Measurements from ENCODE around the gene OXER1. TPM values are rescaled to one million over a fixed set of nuclear protein-coding genes. Genes with fewer than 3 reads are reported as not detected.

The OXER1 gene
- total RNA-seq, 1 experiment from 2014 or later = not detected

- Histone ChIP-seq H3K79me2 (ENCODE audit: low read length) (no peaks in the 10 kb centered on the region), H3K9me3 (ENCODE audit: low read length) (no peaks in the 10 kb centered on the region), H3K27ac (ENCODE audit: low read length) (no peak overlapping the region), H3K27me3 (ENCODE audit: low read length) (no peaks in the 10 kb centered on the region), H3F3A (ENCODE audit: low read length, unreplicated experiment) (no peaks in the 10 kb centered on the region), H3K4me3 (ENCODE audit: low read length) (no peak overlapping the region), H3K9me2 (replicated peaks; ENCODE audit: low read length) (no peaks in the 10 kb centered on the region), H4K20me1 (ENCODE audit: low read length) (no peaks in the 10 kb centered on the region), H3K4me1 (ENCODE audit: insufficient read depth, low read length) (no peaks in the 10 kb centered on the region), H3K9ac (ENCODE audit: low read length) (no peak overlapping the region), H2AFZ (ENCODE audit: low read length) (no peak overlapping the region), H3K4me2 (ENCODE audit: low read length) (no peak overlapping the region), H3K36me3 (ENCODE audit: low read depth, low read length) (no peaks in the 10 kb centered on the region)
- ATAC-seq (no peak), DNase-seq (no peak)
- no TSS peak for BruUV-seq (replicated peaks)
- TF ChIP-seq EZH2phosphoT487 (IDR thresholded peaks at IDR 0.05; ENCODE audit: borderline replicate concordance, low read length) (no peak), EZH2 (IDR thresholded peaks at IDR 0.05; ENCODE audit: low read length, unreplicated experiment) (no peak), CTCF (conservative IDR thresholded peaks at IDR 0.05; ENCODE audit: low read depth, low read length) (no peak; the same call in 1 of the 2 replicates)
- intact Hi-C loops (cut with micrococcal nuclease) = no loop called here
- CTCF ChIA-PET = no interaction called here
- POLR2A ChIA-PET (ENCODE audit: unreplicated experiment) = no interaction called here
Measured at GRCh38 chr2:42794271-42795046, 30.5 kb upstream of the OXER1 start.

GRCh38 chr2:42793334-42794270, 29.7 kb upstream of the OXER1 start:
- Histone ChIP-seq H3K36me3 (ENCODE audit: low read depth, low read length) (no peaks in the 10 kb centered on the region), H3K9me2 (replicated peaks; ENCODE audit: low read length) (no peaks in the 10 kb centered on the region), H3K9me3 (ENCODE audit: low read length) (no peaks in the 10 kb centered on the region), H4K20me1 (ENCODE audit: low read length) (no peaks in the 10 kb centered on the region), H3K4me2 (ENCODE audit: low read length) (no peak overlapping the region), H3K27me3 (ENCODE audit: low read length) (no peaks in the 10 kb centered on the region), H3K4me3 (ENCODE audit: low read length) (no peak overlapping the region), H3K4me1 (ENCODE audit: insufficient read depth, low read length) (no peaks in the 10 kb centered on the region), H3K9ac (ENCODE audit: low read length) (no peak overlapping the region), H2AFZ (ENCODE audit: low read length) (no peak overlapping the region), H3K79me2 (ENCODE audit: low read length) (no peaks in the 10 kb centered on the region), H3F3A (ENCODE audit: low read length, unreplicated experiment) (no peaks in the 10 kb centered on the region), H3K27ac (ENCODE audit: low read length) (no peak overlapping the region)
- ATAC-seq (no peak), DNase-seq (no peak)
- no peak for TF ChIP-seq CTCF (conservative IDR thresholded peaks at IDR 0.05; ENCODE audit: low read depth, low read length)
- TF ChIP-seq EZH2 (IDR thresholded peaks at IDR 0.05; ENCODE audit: low read length, unreplicated experiment) = no peak
- no peak for TF ChIP-seq EZH2phosphoT487 (IDR thresholded peaks at IDR 0.05; ENCODE audit: borderline replicate concordance, low read length)
- ChIA-PET CTCF (no interaction called here), POLR2A (ENCODE audit: unreplicated experiment) (no interaction called here)
- intact Hi-C loops (cut with micrococcal nuclease) = no loop called here
- BruUV-seq (replicated peaks) = no TSS peak
